GM19372 (cell line): ENCODE results near the gene EXOC4.
A peak's percentile ranks its signal among the peaks of the same experiment; 100 is the strongest.
"Not testable (repeated sequence)": the region's sequence is repeated elsewhere in the genome, so short reads cannot be mapped to it uniquely, and the experiment has no call there.

Source experiments
- ATAC-seq: cut with Tn5 transposase; IDR thresholded peaks from one replicate; pipeline ENCODE4 v1.9.1; 2021; ENCODE audit warnings: mild to moderate bottlenecking, low read depth, moderate library complexity; ENCODE audit not compliant: unreplicated experiment

EXOC4 gene

GRCh38 chr7:133252858-133253518 lies at the start of gene EXOC4:
TSS of gene EXOC4 (plus strand) at chr7:133253078.
- ATAC-seq, result peak; percentile 97

DNA sequence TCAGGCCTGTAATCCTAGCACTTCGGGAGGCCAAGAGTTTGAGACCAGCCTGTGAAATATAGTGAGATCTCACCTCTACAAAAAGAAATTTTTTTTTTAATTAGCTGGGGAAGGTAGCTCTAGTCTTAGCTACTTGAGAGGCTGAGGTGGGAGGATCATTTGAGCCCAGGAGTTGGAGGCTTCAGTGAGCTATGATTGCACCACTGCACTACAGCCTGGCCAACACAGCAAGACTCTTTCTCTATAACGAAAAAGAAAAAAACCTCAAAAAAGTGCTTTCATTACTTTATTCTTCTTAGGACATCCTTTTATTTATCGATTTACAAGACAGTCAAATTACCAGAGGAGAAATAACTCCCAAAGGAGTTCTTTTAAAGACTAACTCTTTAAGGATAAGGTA lies 49.4 kb upstream of the EXOC4 start:
- no peak for ATAC-seq

DNA sequence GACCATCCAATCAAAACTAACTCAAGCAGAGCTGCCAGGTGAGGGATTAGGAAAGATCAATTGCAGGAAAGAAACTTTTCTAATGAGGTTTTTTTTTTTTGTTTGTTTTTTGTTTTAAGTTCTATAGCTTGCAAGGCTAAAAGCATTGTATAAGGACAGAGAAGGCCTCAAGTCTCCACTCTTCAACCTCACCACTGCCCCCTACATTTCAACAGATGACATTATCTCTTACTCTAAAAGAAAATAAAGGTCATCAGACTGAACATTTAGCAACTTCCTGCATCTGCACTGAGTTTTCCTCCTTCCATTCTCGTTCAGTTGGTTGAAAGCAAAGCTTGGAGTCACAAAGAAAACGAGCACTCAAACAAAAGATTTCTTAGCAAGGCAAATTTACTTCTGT lies 45.2 kb upstream of the EXOC4 start:
- no peak for ATAC-seq

DNA sequence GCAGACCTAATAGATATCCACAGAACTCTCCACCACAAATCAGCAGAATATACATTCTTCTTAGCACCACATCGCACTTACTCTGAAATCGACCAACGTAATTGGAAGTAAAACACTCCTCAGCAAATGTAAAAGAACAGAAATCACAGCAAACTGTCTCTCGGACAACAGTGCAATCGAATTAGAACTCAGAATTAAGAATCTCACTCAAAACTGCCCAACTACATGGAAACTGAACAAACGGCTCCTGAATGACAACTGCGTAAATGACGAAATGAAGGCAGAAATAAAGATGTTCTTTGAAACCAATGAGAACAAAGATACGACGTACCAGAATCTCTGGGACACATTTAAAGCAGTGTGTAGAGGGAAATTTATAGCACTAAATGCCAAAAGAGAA lies 42.1 kb upstream of the EXOC4 start:
- not testable (repeated sequence) for ATAC-seq

DNA sequence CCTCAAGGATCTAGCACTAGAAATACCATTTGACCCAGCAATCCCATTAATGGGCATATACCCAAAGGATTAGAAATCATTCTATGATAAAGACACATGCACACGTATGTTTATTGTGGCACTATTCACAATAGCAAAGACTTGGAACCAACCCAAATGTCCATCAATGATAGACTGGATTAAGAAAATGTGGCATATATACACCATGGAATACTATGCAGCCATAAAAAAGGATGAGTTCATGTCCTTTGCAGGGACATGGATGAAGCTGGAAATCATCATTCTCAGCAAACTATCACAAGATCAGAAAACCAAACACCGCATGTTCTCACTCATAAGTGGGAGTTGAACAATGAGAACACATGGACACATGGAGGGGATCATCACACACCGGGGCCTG lies 39.1 kb upstream of the EXOC4 start:
- not testable (repeated sequence) for ATAC-seq

DNA sequence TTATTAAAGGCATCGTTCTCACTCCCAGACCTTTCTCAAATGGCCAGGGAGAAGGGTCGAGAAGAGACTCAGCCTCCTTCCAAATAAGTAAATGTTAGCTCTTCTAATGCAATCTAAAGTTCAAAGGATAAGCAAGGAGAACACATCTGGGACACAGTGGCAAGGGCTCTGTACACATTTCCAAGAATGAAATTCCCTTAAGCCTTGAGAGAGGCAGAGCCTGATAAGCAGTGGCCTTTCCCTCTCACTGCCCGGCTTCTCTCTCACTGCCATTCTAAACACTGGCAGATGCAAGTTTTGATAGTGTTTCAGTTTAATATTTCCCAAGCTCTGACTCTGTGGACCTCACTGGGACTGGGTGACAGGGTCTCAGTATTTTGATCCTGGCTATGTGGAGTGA lies 35.1 kb upstream of the EXOC4 start:
- no peak for ATAC-seq

GRCh38 chr7:133230591-133231194 lies 22.2 kb upstream of the EXOC4 start:
- no peak for ATAC-seq

- ATAC-seq, result no peak
These were observed 19.7 kb upstream of the EXOC4 start for GRCh38 chr7:133233142-133233541.

- no peak for ATAC-seq
These were observed 17.7 kb upstream of the EXOC4 start for GRCh38 chr7:133234961-133235875.

DNA sequence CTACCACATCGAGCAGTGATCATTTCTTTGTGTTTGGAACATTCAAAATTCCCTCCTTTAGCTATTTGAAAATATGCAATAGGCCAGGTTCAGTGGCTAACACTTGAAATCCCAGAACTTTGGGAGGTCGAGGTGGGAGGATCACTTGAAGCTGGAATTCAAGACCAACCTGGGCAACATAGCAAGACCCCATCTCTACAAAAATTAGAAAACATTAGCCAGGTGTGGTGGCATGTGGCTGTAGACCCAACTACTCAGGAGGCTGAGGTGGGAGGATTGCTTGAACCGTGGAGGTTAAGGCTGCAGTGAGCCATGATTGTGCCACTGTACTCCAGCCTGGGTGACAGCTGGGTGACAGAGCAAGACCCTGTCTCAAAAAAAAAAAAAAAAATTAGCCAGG lies 15.3 kb upstream of the EXOC4 start:
- no peak for ATAC-seq

DNA sequence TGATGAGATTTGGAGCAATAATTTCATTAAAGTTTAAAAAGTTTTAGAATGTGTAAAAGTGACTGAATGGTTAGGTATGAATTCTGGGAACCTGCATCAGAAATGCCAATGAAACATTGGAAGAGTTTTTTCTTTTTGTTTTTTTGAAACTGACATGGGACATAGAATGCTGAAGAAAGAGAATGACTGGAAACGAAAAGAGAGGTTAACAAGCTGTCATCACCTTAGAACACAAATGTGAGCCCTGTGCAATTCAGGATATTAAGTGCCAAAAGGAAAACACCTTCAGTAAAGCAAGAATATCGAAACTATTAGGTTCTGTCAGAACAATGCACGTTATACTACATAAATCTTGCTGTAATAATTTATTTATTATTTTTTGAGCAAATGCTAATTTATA lies 12.6 kb upstream of the EXOC4 start:
- ATAC-seq, result no peak

DNA sequence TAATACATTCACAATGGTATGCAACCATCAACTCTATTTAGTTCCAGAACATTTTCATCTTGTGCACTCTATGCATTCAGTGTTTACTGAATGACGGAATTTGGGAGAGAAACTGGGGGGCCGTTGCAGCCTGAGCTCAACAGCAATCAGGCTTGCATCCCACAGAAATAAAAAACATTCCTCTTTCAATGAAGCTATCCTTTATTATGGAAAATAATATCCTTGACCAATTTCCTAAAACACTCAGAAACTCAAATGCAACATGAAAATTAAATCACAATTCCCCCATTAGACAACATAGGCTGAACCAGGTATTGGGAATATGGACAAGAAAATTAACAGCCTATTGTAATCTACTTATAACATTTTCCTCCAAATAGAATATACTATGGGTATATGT lies 6.3 kb upstream of the EXOC4 start:
- no peak for ATAC-seq

GRCh38 chr7:133248901-133249300 lies 4.0 kb upstream of the EXOC4 start:
- no peak for ATAC-seq

DNA sequence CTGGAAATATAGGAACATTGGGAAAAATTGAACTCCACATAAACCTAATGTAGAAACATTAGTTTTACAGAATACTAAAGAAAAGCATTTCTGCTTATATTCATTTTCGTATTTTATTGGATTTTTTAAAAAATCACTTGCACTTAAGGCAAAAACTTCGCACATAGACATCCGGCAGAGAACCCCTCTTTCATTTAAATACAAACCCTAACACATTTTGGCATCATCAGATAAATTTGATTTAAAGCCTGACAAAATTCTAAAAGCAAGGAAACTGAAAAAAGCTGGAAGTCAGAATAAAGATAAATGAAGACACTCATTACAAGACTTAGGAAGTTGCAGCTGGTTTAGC lies 396 bp upstream of the EXOC4 start:
- ATAC-seq, result no peak

- ATAC-seq, result no peak
These were observed 619 bp downstream of the EXOC4 start for GRCh38 chr7:133253519-133253875.

- no peak for ATAC-seq
These were observed 2.6 kb downstream of the EXOC4 start for GRCh38 chr7:133255486-133255885.

DNA sequence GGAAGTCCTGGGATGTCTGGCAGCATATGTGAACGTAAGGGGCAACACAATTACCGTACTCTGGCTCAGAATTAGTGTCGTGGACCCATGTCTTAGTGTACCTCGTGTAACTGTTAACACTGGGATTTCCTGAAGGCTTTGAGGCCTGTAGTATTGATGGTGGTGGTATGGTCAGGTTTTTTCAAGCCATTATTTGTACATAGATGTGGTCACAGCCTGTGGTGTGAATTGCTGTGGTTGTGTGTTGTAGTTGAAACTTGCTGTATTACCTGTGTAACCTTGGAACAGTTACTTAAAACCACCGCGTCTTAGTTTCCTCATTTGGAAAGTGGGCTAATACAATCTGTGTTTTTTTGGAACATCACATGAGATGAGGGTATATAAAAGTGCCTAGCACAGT lies 5.3 kb downstream of the EXOC4 start:
- no peak for ATAC-seq

DNA sequence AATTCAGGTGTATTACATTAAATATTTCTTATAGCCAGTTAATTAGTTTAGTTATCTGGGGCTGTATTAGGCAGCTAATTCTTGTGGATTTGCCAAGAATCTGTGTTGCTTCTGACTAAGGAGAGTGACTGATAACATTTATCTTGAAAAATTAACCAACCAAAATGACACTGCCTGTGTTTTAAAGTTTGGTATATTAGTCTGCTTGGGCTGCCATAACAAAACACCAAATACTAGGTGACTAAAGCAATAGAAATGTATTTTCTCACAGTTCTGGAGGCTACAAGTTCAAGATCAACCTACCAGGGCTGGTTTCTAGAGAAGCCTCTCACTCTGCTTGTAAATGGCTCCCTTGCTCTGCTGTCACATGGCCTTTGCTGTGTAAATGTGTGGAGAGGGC lies 12.9 kb downstream of the EXOC4 start:
- ATAC-seq, result no peak

DNA sequence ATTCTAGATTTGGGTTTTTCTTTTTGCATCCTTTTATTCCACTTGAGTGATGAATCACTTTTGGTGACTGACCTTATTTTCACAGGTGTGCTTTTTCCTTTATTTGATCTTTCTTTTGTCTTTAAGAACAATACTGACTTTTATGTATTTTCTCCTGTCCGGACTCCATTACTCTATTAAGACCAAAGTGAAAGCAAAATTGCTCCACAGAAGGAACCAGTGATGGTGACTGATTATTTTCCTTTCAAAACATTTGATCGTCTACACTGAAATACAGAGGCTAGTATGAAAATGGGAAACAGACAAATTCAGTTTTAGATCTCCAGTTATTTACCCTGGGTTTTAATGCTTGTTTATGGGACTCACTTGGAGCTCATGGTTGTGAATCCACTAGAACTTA lies 15.5 kb downstream of the EXOC4 start:
- no peak for ATAC-seq

- no peak for ATAC-seq
These were observed 19.5 kb downstream of the EXOC4 start for GRCh38 chr7:133272336-133272735.

- no peak for ATAC-seq
These were observed 20.3 kb downstream of the EXOC4 start for GRCh38 chr7:133273227-133273626.

GRCh38 chr7:133274265-133274664 lies 21.4 kb downstream of the EXOC4 start:
- no peak for ATAC-seq
